HFF-Myc (cell line): ENCODE data around the gene TUT4.
A peak's percentile ranks its signal among the peaks of the same experiment; 100 is the strongest.

ENCODE experiments used
- DNase-seq: peaks from one replicate; pipeline ENCODE4 v3.0.0-alpha.2; 2011; ENCODE audit warnings: low read depth; ENCODE audit errors: extremely low read depth
- H3K4me3 ChIP-seq: replicated peaks from 2 replicates; pipeline ENCODE4 v1.5.1; 2011; ENCODE audit warnings: low read depth, mild to moderate bottlenecking, control low read depth, low read length
- TF ChIP-seq, protein P1 (sequence below): IDR thresholded peaks from 2 replicates; pipeline ENCODE4 v1.5.1; 2012; ENCODE audit warnings: mild to moderate bottlenecking, low read depth, low read length, control low read depth; ENCODE audit errors: missing control alignments

TUT4 gene

DNA sequence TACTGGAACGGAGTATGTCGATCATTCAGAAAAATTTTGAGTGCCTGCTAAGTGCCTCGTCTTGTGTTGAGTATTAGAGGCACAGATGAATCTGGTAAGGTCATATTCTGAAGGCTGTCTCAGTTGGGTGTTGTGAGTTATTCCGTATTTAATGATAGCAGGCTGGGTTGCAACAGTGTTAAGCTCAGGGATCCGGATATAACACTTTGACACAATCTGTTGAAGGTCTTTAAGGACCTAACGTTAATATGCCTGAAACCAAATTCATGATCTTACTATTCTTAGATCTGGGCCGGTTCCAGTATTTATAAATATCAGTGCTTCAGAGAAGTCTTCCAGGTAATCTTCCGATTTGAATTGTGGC, 147.9 kb downstream of the TUT4 start:
- DNase-seq, result no peak
- TF ChIP-seq, protein P1, sequence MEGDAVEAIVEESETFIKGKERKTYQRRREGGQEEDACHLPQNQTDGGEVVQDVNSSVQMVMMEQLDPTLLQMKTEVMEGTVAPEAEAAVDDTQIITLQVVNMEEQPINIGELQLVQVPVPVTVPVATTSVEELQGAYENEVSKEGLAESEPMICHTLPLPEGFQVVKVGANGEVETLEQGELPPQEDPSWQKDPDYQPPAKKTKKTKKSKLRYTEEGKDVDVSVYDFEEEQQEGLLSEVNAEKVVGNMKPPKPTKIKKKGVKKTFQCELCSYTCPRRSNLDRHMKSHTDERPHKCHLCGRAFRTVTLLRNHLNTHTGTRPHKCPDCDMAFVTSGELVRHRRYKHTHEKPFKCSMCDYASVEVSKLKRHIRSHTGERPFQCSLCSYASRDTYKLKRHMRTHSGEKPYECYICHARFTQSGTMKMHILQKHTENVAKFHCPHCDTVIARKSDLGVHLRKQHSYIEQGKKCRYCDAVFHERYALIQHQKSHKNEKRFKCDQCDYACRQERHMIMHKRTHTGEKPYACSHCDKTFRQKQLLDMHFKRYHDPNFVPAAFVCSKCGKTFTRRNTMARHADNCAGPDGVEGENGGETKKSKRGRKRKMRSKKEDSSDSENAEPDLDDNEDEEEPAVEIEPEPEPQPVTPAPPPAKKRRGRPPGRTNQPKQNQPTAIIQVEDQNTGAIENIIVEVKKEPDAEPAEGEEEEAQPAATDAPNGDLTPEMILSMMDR, result no peak
- peak overlapping the region; percentile 69 for H3K4me3 ChIP-seq

- peak; percentile 89 for DNase-seq
- TF ChIP-seq, protein P1, result peak; percentile 41
These were observed 148.5 kb downstream of the TUT4 start, which contains the start of the genes ORC1 and PRPF38A for GRCh38 chr1:52404116-52404974. ORC1 (minus strand) TSS chr1:52404423; CDS start chr1:52402223, 2,200 bp downstream. PRPF38A (plus strand) TSS chr1:52404602; CDS start chr1:52404750, 148 bp downstream.

DNA sequence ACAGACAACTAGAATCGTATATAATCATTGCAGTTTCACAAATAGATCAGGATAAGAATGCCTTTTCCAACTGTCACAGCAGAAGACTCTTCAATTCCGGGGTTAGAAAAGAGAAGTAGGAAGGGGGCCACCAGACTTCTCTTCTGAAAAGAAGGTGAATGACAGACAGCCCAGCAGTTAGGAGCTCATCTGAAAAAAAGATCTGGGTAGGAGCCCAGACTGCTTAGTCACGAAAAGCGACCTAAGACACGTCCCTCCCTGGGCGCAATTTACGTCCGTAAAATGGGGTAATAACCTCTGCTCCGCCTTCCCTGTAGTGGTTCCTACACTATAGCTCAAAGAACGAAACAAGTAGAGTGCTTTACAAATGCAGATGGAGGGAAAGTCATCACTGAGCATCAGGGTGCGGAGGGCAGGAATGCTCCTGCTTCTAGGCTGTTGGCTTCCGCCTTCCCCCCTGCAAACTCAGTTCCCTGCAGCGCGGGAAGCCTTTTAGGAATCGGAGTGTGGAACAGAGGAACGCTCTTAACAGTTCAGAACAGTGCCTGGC, 149.3 kb downstream of the TUT4 start:
- H3K4me3 ChIP-seq, result peak overlapping the region; percentile 69
- TF ChIP-seq, protein P1, result no peak
- peak; percentile 46 for DNase-seq

More at GRCh38 chr1:52404116-52404974, 148.5 kb downstream of the TUT4 start, which contains the start of the genes ORC1 and PRPF38A:
- H3K4me3 ChIP-seq, result peak within 1 kb of the TSS; percentile 69

DNA sequence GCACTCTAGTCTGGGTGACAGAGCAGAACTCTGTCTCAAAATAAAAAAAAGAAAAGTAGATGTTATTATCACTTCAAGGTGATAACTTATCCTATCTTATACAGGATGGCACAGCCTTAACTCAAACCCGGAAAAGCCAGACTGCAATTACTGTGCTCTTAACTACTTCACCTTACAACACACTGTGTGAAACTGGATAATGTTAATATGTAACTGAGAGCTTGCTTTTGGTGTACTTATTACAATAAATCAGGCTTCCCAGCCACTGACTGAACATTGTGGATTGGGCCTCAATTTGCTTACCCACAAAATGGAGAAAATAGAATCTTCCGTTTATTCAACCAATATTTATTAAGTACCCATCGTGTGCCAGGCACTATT, 150.0 kb downstream of the TUT4 start:
- TF ChIP-seq, protein P1, result no peak
- H3K4me3 ChIP-seq, result peak overlapping the region; percentile 69
- no peak for DNase-seq

DNA sequence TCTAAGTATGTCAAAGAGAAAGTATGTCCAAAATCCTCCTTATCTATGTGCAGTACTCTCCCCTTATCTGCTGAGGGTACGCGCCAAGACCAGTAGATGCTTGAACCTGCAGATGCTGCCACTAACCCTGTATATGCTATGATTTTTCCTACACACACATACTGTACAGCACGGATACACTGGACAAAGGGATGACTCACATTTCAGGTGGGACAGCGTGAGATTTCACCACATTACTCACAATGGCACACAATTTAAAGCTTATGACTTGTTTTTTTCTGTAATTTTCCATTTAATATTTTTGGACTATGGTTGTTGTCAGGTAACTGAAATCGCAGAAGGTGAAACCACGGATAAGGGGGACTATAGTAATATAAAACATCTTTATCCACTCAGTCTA, 152.8 kb downstream of the TUT4 start:
- no peak overlapping the region for H3K4me3 ChIP-seq
- TF ChIP-seq, protein P1, result no peak
- no peak for DNase-seq

DNA sequence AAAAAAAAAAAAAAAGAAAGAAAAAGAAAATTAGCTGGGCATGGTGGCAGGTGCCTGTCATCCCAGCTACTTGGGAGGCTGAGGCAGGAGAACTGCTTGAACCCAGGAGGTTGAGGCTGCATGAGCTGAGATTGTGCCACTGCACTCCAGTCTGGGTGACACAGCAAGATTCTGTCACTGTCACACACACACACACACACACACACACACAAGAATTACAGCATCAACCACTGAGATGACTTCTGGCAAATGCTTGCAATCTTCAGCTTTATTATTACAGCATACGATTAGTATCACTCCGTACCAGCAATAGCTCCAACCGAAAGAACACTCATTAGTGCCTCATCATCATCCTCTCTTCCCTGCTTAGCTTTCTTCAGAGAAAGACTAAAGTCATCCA, 153.3 kb downstream of the TUT4 start:
- no peak for DNase-seq
- H3K4me3 ChIP-seq, result no peak overlapping the region
- TF ChIP-seq, protein P1, result no peak
